PFSK-1 (cell line): ENCODE measurements around the gene GRIFIN.

Experiments used
- FOXP2 ChIP-seq: optimal IDR thresholded peaks from 2 replicates; pipeline ENCODE3; 2011; ENCODE audit warnings: borderline replicate concordance, control low read depth, inconsistent platforms; ENCODE audit not compliant: insufficient read depth; ENCODE audit errors: extremely low read length, extremely low read depth
- POLR2AphosphoS5 ChIP-seq: IDR thresholded peaks from 2 replicates; pipeline ENCODE4 v1.6.1; 2012; ENCODE audit warnings: low read depth, mild to moderate bottlenecking, control low read depth, low read length, moderate library complexity
- SIN3A ChIP-seq: IDR thresholded peaks from 2 replicates; pipeline ENCODE4 v1.6.1; 2012; ENCODE audit warnings: mild to moderate bottlenecking, low read length, moderate library complexity, borderline replicate concordance; ENCODE audit not compliant: insufficient read depth
- TAF1 ChIP-seq: IDR thresholded peaks from 2 replicates; pipeline ENCODE4 v1.6.1; 2012; ENCODE audit warnings: low read length, control low read depth, borderline replicate concordance; ENCODE audit not compliant: insufficient read depth
- TF ChIP-seq, protein P1 (sequence below), 2 experiments: IDR thresholded peaks; 2 replicates each; pipeline versions ENCODE4 v1.6.1 to v1.8.0; 2011 to 2012; ENCODE audit warnings: low read depth in 2 of 2, low read length in 2 of 2, control low read depth in 1 of 2, inconsistent platforms in 1 of 2, mild to moderate bottlenecking in 1 of 2, moderate library complexity in 1 of 2; ENCODE audit not compliant: insufficient read depth in 1 of 2

Gene GRIFIN

DNA sequence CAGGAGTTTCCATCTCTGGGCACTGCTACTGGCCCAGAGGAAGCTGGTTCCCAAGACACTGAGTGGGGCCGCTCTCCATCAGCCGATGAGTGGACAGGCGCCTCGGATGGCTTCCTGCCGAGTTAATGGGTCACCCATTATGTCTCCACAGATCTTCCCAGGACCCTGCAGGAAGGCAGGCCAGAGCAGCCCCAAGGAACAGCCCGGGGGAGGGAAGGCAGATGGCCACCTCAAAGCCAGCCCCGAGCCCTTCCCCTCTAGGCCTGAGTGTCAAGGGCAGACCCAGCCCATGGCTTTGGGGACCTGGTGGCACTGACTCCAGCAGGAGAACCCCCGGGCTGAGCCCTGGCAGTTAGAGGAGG, 40.0 kb upstream of the GRIFIN start:
- TF ChIP-seq POLR2AphosphoS5 = no peak
- TF ChIP-seq TAF1 = no peak
- TF ChIP-seq, protein P1, sequence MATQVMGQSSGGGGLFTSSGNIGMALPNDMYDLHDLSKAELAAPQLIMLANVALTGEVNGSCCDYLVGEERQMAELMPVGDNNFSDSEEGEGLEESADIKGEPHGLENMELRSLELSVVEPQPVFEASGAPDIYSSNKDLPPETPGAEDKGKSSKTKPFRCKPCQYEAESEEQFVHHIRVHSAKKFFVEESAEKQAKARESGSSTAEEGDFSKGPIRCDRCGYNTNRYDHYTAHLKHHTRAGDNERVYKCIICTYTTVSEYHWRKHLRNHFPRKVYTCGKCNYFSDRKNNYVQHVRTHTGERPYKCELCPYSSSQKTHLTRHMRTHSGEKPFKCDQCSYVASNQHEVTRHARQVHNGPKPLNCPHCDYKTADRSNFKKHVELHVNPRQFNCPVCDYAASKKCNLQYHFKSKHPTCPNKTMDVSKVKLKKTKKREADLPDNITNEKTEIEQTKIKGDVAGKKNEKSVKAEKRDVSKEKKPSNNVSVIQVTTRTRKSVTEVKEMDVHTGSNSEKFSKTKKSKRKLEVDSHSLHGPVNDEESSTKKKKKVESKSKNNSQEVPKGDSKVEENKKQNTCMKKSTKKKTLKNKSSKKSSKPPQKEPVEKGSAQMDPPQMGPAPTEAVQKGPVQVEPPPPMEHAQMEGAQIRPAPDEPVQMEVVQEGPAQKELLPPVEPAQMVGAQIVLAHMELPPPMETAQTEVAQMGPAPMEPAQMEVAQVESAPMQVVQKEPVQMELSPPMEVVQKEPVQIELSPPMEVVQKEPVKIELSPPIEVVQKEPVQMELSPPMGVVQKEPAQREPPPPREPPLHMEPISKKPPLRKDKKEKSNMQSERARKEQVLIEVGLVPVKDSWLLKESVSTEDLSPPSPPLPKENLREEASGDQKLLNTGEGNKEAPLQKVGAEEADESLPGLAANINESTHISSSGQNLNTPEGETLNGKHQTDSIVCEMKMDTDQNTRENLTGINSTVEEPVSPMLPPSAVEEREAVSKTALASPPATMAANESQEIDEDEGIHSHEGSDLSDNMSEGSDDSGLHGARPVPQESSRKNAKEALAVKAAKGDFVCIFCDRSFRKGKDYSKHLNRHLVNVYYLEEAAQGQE (IDR thresholded peaks at IDR 0.05; ENCODE audit: insufficient read depth in 1 of 2, low read depth in 2 of 2, low read length in 2 of 2) = no peak
- no peak for TF ChIP-seq FOXP2
- no peak for TF ChIP-seq SIN3A

DNA sequence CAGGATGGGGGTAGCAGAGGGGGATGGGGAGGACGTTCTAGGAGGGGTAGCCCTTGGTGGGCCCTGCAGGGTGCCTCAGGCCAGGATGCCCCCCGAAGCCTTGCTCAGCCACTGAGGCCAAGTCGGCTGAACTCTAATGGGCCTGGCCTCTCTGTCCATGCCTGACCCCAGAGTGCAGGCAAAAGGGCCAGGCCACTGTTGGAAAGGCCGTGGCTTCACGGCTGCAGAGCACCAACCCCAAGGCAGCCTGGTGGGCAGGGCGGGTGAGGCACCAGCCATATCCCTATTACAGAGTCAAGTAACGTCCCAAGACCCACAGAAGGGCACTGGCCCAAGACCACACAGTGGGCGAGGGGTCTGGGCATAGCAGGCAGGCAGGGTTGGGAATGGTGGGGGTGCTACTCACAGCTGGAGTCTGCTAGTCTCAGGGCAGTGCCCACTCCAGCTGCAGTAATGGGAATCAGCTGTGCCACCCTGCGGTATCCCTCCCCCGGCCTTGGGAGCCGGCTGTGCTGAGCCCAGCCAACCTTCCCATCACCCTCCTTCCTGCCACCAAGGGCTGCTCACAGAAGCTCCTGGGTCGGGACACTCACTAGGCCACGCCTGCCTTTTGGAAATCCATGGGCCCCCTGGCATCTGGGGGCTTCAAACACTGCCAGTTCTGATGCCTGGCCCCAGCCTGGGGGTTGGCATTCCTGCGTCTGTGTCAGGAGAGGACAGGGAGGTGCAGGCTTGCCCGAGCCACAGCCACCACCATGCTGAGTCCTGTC, 39.4 kb upstream of the GRIFIN start:
- TF ChIP-seq POLR2AphosphoS5 (no peak), SIN3A (no peak), TAF1 (no peak), FOXP2 (no peak)
- TF ChIP-seq, protein P1 (IDR thresholded peaks at IDR 0.05; ENCODE audit: insufficient read depth in 1 of 2, low read depth in 2 of 2, low read length in 2 of 2) = no peak

DNA sequence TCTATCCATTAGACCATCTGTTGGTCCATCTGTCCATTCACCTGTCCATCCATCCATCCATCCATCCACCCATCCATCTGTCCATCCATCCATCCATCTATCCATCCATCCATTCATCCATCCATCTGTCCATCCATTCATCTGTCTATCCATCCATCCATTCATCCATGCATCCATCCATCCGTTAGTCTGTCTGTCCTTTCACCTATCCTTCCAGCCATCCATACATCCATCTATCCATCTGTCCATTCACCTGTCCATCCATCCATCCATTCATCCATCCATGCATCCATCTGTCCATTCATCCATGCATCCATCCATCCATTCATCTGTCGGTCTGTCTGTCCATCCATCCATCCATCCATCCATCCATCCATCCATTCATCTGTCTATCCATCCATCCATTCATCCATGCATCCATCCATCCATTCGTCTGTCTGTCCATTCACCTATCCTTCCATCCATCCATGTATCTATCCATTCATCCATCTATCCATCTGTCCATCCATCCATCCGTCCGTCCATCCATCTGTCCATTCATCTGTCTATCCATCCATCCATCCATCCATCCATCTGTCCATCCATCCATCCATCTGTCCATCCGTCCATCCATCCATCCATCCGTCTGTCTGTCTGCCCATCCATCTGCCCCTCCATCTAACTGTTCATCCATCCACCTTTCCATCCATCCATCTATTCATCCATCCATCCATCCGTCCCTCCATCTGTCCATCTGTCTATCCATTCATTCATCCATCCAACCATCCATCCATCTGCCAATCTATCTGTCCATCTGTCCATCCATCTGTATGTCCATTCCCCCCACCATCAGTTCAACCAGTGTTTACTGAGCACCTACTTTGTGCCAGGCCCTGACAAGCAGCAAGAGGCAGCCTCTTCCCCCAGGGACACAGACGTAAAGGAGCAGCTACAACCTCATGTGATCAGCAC, 38.5 kb upstream of the GRIFIN start:
- TF ChIP-seq FOXP2 (no peak), POLR2AphosphoS5 (no peak), SIN3A (no peak), TAF1 (no peak)
- TF ChIP-seq, protein P1 (IDR thresholded peaks at IDR 0.05; ENCODE audit: insufficient read depth in 1 of 2, low read depth in 2 of 2, low read length in 2 of 2) = no peak

DNA sequence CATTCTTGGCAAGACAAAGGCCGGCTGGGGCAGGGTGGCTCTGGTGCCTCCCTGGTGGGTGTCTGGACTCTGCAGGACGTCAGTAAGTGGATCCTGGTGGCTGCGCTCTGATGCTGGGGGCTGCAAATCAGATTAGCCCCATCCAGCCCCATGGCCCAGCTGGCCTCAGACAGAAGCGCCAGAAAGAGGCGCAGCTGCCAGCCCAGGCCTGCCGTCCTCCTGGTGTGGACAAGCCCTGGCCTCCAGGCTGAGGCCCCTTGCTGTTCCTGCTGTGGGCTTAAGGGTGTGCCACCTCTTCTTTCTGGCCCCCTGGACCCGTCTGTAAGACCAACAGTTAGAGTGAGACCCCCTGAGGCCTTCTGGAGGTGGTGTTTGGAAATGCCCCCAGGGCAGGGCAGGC, 37.5 kb upstream of the GRIFIN start:
- TF ChIP-seq TAF1 (no peak), POLR2AphosphoS5 (no peak), SIN3A (no peak)
- TF ChIP-seq, protein P1 (IDR thresholded peaks at IDR 0.05; ENCODE audit: insufficient read depth in 1 of 2, low read depth in 2 of 2, low read length in 2 of 2) = no peak
